IMR-90 (cell line): ENCODE measurements around the gene COQ6. TPM values are rescaled to one million over a fixed set of nuclear protein-coding genes. Genes with fewer than 3 reads are reported as not detected.
"Not testable (repeated sequence)": the region's sequence is repeated elsewhere in the genome, so short reads cannot be mapped to it uniquely, and the experiment has no call there.

Source experiments
- ATAC-seq: fragments of 200-7000 bp; cut with Tn5 transposase; 2 replicates; pipeline ENCODE4 v1.9.1; 2020; ENCODE audit warnings: low read depth, mild to moderate bottlenecking, moderate library complexity
- BruUV-seq: library from RNA; stranded (reverse); fragments of 400-500 nt; replicated peaks from 2 replicates; lab custom pipeline; 2021; lab: Mats Ljungman, UMichigan
- CTCF ChIA-PET: fragments of 300-600 bp; formaldehyde crosslinking; extraction: SDS; loops from one replicate; lab custom pipeline; 2021; ENCODE audit warnings: antibody characterized with exemption; lab: Yijun Ruan, JAX
- POLR2A ChIA-PET: fragments of 300-600 bp; sonication (Branson Sonifier 250); formaldehyde crosslinking; loops from one replicate; lab custom pipeline; 2022; ENCODE audit warnings: antibody characterized with exemption; ENCODE audit not compliant: unreplicated experiment; lab: Charles Lee
- DNase-seq: peaks from one replicate; pipeline ENCODE4 v3.0.0; 2013
- H2AFZ ChIP-seq: replicated peaks from 2 replicates; pipeline ENCODE3; 2013; ENCODE audit warnings: low read length, mild to moderate bottlenecking; ENCODE audit not compliant: poor library complexity
- H2AK5ac ChIP-seq: 2 replicates; pipeline ENCODE4 v1.6.1; 2013; ENCODE audit warnings: low read depth, low read length, inconsistent platforms
- H2AK9ac ChIP-seq: replicated peaks from 2 replicates; pipeline ENCODE3; 2013; ENCODE audit warnings: mild to moderate bottlenecking, low read depth, low read length, moderate library complexity; ENCODE audit not compliant: poor library complexity
- H2BK120ac ChIP-seq: 2 replicates; pipeline ENCODE4 v1.6.1; 2013; ENCODE audit warnings: low read depth, low read length, inconsistent platforms
- H2BK15ac ChIP-seq: 3 replicates; pipeline ENCODE4 v1.6.1; 2013; ENCODE audit warnings: low read depth, low read length, inconsistent platforms
- H2BK20ac ChIP-seq: 2 replicates; pipeline ENCODE4 v1.6.1; 2013; ENCODE audit warnings: low read depth, mild to moderate bottlenecking, inconsistent platforms, low read length, moderate library complexity
- H2BK5ac ChIP-seq: 2 replicates; pipeline ENCODE4 v1.6.1; 2013; ENCODE audit warnings: mild to moderate bottlenecking, low read depth, low read length, inconsistent platforms; ENCODE audit not compliant: poor library complexity, severe bottlenecking
- H3K14ac ChIP-seq: replicated peaks from 2 replicates; pipeline ENCODE4 v1.6.1; 2013; ENCODE audit warnings: low read depth, low read length, inconsistent platforms
- H3K18ac ChIP-seq: 2 replicates; pipeline ENCODE4 v1.6.1; 2013; ENCODE audit warnings: low read depth, low read length, control low read depth
- H3K23ac ChIP-seq: 2 replicates; pipeline ENCODE4 v1.6.1; 2013; ENCODE audit warnings: low read depth, low read length, inconsistent platforms
- H3K27ac ChIP-seq: 2 replicates; pipeline ENCODE4 v1.5.1; 2013; ENCODE audit warnings: mild to moderate bottlenecking, control low read depth, low read length; ENCODE audit not compliant: insufficient read depth
- H3K27me3 ChIP-seq: 2 replicates; pipeline ENCODE4 v1.6.1; 2013; ENCODE audit warnings: low read length; ENCODE audit not compliant: control insufficient read depth, insufficient read depth
- H3K36me3 ChIP-seq: 2 replicates; pipeline ENCODE4 v1.6.1; 2013; ENCODE audit warnings: low read length, mixed read lengths; ENCODE audit not compliant: control insufficient read depth, insufficient read depth
- H3K4ac ChIP-seq: 2 replicates; pipeline ENCODE4 v1.6.1; 2013; ENCODE audit warnings: low read depth, low read length, inconsistent platforms
- H3K4me1 ChIP-seq: 2 replicates; pipeline ENCODE4 v1.6.1; 2013; ENCODE audit warnings: low read length, mixed read lengths; ENCODE audit not compliant: control insufficient read depth, insufficient read depth
- H3K4me2 ChIP-seq: 2 replicates; pipeline ENCODE4 v1.6.1; 2013; ENCODE audit warnings: low read depth, mild to moderate bottlenecking, control low read depth, low read length, moderate library complexity
- H3K4me3 ChIP-seq: 2 replicates; pipeline ENCODE4 v1.5.1; 2013; ENCODE audit warnings: low read depth, mild to moderate bottlenecking, control low read depth, low read length, moderate library complexity; ENCODE audit not compliant: insufficient read depth
- H3K56ac ChIP-seq: 2 replicates; pipeline ENCODE4 v1.6.1; 2013; ENCODE audit warnings: low read length, inconsistent platforms; ENCODE audit not compliant: insufficient read depth; ENCODE audit errors: extremely low read depth
- H3K79me1 ChIP-seq, 2 experiments: 2 replicates each; pipeline ENCODE4 v1.6.1; 2013; ENCODE audit warnings: low read length in 2 of 2, inconsistent platforms in 1 of 2, low read depth in 1 of 2
- H3K9ac ChIP-seq: 2 replicates; pipeline ENCODE4 v1.6.1; 2013; ENCODE audit warnings: low read depth, low read length, control low read depth
- H3K9me1 ChIP-seq: 2 replicates; pipeline ENCODE4 v1.6.1; 2013; ENCODE audit warnings: low read length, inconsistent platforms; ENCODE audit not compliant: insufficient read depth
- H3K9me3 ChIP-seq: 2 replicates; pipeline ENCODE4 v1.6.1; 2013; ENCODE audit warnings: low read length; ENCODE audit not compliant: control insufficient read depth, insufficient read depth
- H4K20me1 ChIP-seq: 2 replicates; pipeline ENCODE4 v1.6.1; 2013; ENCODE audit warnings: low read length, inconsistent platforms; ENCODE audit not compliant: insufficient read depth
- H4K5ac ChIP-seq: 2 replicates; pipeline ENCODE4 v1.6.1; 2013; ENCODE audit warnings: mild to moderate bottlenecking, low read depth, low read length, control low read depth
- H4K8ac ChIP-seq, 2 experiments: 2 replicates each; pipeline ENCODE4 v1.6.1; 2013; ENCODE audit warnings: low read depth in 2 of 2, low read length in 2 of 2, control low read depth in 1 of 2, inconsistent platforms in 1 of 2
- H4K91ac ChIP-seq: 2 replicates; pipeline ENCODE4 v1.6.1; 2013; ENCODE audit warnings: low read depth, low read length, inconsistent platforms; ENCODE audit not compliant: insufficient read depth
- BHLHE40 ChIP-seq: fragments of 150-350 bp; IDR thresholded peaks from 2 replicates; pipeline ENCODE4 v1.6.1; 2016; ENCODE audit warnings: mild to moderate bottlenecking, low read depth, low read length
- CHD1 ChIP-seq: IDR thresholded peaks from 2 replicates; pipeline ENCODE4 v1.6.1; 2012; ENCODE audit warnings: low read depth, low read length, improper control_type of control experiment
- MXI1 ChIP-seq: IDR thresholded peaks from 2 replicates; pipeline ENCODE4 v1.6.1; 2012; ENCODE audit warnings: low read depth, mild to moderate bottlenecking, low read length, moderate library complexity, borderline replicate concordance
- POLR2A ChIP-seq: IDR thresholded peaks from 2 replicates; pipeline ENCODE4 v1.6.1; 2012; ENCODE audit warnings: mild to moderate bottlenecking, low read depth, low read length
- RAD21 ChIP-seq: IDR thresholded peaks from 2 replicates; pipeline ENCODE4 v1.6.1; 2012; ENCODE audit warnings: low read length, improper control_type of control experiment
- RCOR1 ChIP-seq: IDR thresholded peaks from 2 replicates; pipeline ENCODE4 v1.6.1; 2012; ENCODE audit warnings: mild to moderate bottlenecking, low read length, improper control_type of control experiment; ENCODE audit not compliant: insufficient replicate concordance
- RFX5 ChIP-seq: IDR thresholded peaks from 2 replicates; pipeline ENCODE4 v1.8.0; 2012; ENCODE audit warnings: low read depth, mild to moderate bottlenecking, low read length, moderate library complexity
- SMC3 ChIP-seq: fragments of 150-350 bp; IDR thresholded peaks from 2 replicates; pipeline ENCODE4 v1.6.1; 2016; ENCODE audit warnings: low read depth, mild to moderate bottlenecking, antibody characterized with exemption, low read length, moderate library complexity
- WGBS, 2 experiments: methylation state at CpG; one replicate each; pipeline versions ENCODE4 v1.1.5 to v1.1.7; 2013; ENCODE audit warnings: missing lambda C conversion rate in 2 of 2; ENCODE audit not compliant: insufficient read length in 1 of 2; ENCODE audit errors: extremely low coverage in 2 of 2; 5-methylcytosine and 5-hydroxymethylcytosine counted together
- dilution Hi-C: fragments of 300-500 bp; cut with HindIII; formaldehyde crosslinking; loops from one replicate; pipeline ENCODE4 v1.14.3; 2018; ENCODE audit warnings: low sequenced_read_pairs; ENCODE audit not compliant: unreplicated experiment
- in situ Hi-C: fragments of 300-500 bp; cut with MboI; formaldehyde crosslinking; loops from 3 replicates; pipeline ENCODE4 v1.14.3; 2019; ENCODE audit warnings: low sequenced_read_pairs, inconsistent platforms, mixed read lengths
- intact Hi-C: fragments of 100-400 bp; cut with micrococcal nuclease; formaldehyde crosslinking; loops from 2 replicates; pipeline ENCODE4 v1.10.0; 2022
- polyA plus RNA-seq, 3 experiments: library from polyadenylated mRNA; depleted of rRNA; stranded (reverse); fragments of >200 nt; gene quantifications; 2 replicates each; pipeline ENCODE4 v1.2.3, GENCODE V29; 2012; ENCODE audit warnings: low replicate concordance in 1 of 3
- total RNA-seq: library from RNA; depleted of rRNA; stranded (reverse); fragments of >200 nt; gene quantifications from 2 replicates; pipeline ENCODE4 v1.2.3, GENCODE V29; 2012

Gene COQ6
- total and polyA plus RNA-seq, 2 of the 4 experiments (the other 2 are of a cell fraction): 21.0 to 28.6 TPM

DNA sequence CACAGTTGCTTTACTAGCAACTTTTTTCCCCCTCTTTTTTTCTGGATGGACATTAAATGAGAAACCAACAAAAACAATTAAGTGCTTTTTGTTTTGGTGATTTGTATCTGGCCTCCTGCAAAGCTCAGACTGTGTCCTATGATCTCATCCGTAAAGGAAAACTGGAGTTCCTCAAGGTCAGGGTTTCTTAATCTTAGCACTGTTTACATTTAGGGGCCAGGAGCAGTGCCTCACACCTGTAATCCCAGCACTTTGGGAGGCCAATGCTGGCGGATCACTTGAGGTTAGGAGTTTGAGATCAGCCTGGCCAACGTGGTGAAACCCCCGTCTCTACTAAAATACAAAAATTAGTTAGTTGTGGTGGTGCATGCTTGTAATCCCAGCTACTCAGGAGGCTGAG lies 41.0 kb downstream of the COQ6 start:
- H2BK120ac ChIP-seq: no peak overlapping the region
- ChIA-PET CTCF (no interaction called here), POLR2A (no interaction called here)
- H3K4me3 ChIP-seq: no peak overlapping the region
- 50% methylated on average over 1 of the region's 4 CpGs; no CpG with 5 or more reads in 1 of the 2 experiments for WGBS, 2 experiments
- no peak overlapping the region for H2AK5ac ChIP-seq
- H3K14ac ChIP-seq: no peak overlapping the region
- H2BK15ac ChIP-seq: no peak overlapping the region
- H2AK9ac ChIP-seq: no peak overlapping the region
- H4K91ac ChIP-seq: no peak overlapping the region
- no TSS peak for BruUV-seq
- H3K9ac ChIP-seq: no peak overlapping the region
- no peaks in the 10 kb centered on the region for H3K9me1 ChIP-seq
- H2AFZ ChIP-seq: no peak overlapping the region
- no peaks in the 10 kb centered on the region for H4K20me1 ChIP-seq
- in situ Hi-C loops (no loop called here), dilution Hi-C loops (no loop called here), intact Hi-C loops (no loop called here)
- no peak overlapping the region for H3K56ac ChIP-seq
- no peaks in the 10 kb centered on the region for H3K27me3 ChIP-seq
- DNase-seq (no peak), ATAC-seq (no peak)
- no peaks in the 10 kb centered on the region for H3K79me1 ChIP-seq
- no peak overlapping the region for H4K5ac ChIP-seq
- H3K36me3 ChIP-seq: peaks cover 4% of the 10 kb centered on the region; the same call in 1 of the 2 replicates
- no peaks in the 10 kb centered on the region for H3K9me3 ChIP-seq
- no peak overlapping the region for H3K4me2 ChIP-seq
- TF ChIP-seq MXI1: no peak
- TF ChIP-seq BHLHE40: no peak
- no peak for TF ChIP-seq SMC3
- no peak for TF ChIP-seq POLR2A
- TF ChIP-seq RCOR1: no peak
- no peak for TF ChIP-seq CHD1
- no peak for TF ChIP-seq RAD21
- TF ChIP-seq RFX5: no peak
- no peak overlapping the region for H3K18ac ChIP-seq
- H3K4ac ChIP-seq: no peak overlapping the region
- no peak overlapping the region for H2BK5ac ChIP-seq
- H3K27ac ChIP-seq: no peak overlapping the region
- no peaks in the 10 kb centered on the region for H3K4me1 ChIP-seq
- no peak overlapping the region for H3K23ac ChIP-seq
- no peak overlapping the region for H2BK20ac ChIP-seq
- H4K8ac ChIP-seq: no peak overlapping the region

DNA sequence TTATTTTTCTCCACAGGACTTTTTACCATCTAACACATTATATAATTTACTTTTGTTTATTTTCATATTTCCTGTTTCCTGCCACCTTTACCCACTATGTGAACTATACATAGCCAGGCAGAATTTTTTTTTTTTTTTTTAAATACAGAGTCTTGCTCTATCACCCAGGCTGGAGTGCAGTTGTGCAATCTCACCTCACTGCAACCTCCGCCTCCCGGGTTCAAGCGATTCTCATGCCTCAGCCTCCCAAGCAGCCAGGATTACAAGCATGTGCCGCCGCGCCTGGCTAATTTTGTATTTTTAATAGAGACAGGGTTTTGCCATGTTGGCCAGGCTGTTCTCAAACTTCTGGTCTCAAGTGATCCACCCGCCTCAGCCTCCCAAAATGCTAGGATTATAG lies 44.8 kb downstream of the COQ6 start:
- H3K4ac ChIP-seq, H3K14ac ChIP-seq, H3K4me2 ChIP-seq, POLR2A ChIA-PET, H3K56ac ChIP-seq, in situ Hi-C loops, H2BK5ac ChIP-seq, H3K9me1 ChIP-seq, H3K36me3 ChIP-seq, H4K91ac ChIP-seq, H2AFZ ChIP-seq, H3K4me1 ChIP-seq, H3K18ac ChIP-seq, H2BK15ac ChIP-seq, CTCF ChIA-PET, H3K27ac ChIP-seq, H3K4me3 ChIP-seq, H3K9ac ChIP-seq, H4K20me1 ChIP-seq, H2BK120ac ChIP-seq, H3K79me1 ChIP-seq, H4K5ac ChIP-seq, DNase-seq, intact Hi-C loops, dilution Hi-C loops, H3K27me3 ChIP-seq, BruUV-seq, H2BK20ac ChIP-seq, H3K9me3 ChIP-seq, H4K8ac ChIP-seq, H2AK9ac ChIP-seq, H3K23ac ChIP-seq, H2AK5ac ChIP-seq, ATAC-seq: not testable (repeated sequence)
- WGBS, 2 experiments: 100% methylated on average over 3 of the region's 7 CpGs; no CpG with 5 or more reads in 1 of the 2 experiments
